ENCODE measurements around the gene BPIFB3.

The BPIFB3 gene

GRCh38 chr20:33015700-33016580 lies 37.8 kb upstream of the BPIFB3 start:
- DNase-seq (ENCODE audit: low read depth) = no peak

GRCh38 chr20:33016581-33017109 lies 37.1 kb upstream of the BPIFB3 start:
- no peak for DNase-seq (ENCODE audit: low read depth)

DNA sequence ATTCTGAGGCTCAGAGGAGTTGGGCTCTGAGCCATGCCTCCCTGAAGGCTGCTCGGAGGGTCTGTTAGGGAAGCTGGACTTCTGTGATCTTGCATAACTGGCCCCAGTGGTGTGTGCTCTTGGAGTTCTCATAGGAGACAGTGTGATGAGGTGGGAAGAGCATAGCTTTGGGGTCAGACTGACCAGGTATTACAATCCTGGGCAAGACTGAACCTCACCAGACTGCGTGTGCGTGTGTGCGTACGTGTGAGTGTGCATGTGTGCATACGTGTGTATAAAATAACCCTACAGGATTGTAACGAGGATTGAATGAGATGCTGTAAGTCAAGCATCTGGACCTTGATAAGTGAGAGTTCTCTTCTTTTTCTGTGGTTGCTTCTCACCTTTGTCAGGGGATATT lies 36.2 kb upstream of the BPIFB3 start:
- DNase-seq (ENCODE audit: low read depth) = no peak

DNA sequence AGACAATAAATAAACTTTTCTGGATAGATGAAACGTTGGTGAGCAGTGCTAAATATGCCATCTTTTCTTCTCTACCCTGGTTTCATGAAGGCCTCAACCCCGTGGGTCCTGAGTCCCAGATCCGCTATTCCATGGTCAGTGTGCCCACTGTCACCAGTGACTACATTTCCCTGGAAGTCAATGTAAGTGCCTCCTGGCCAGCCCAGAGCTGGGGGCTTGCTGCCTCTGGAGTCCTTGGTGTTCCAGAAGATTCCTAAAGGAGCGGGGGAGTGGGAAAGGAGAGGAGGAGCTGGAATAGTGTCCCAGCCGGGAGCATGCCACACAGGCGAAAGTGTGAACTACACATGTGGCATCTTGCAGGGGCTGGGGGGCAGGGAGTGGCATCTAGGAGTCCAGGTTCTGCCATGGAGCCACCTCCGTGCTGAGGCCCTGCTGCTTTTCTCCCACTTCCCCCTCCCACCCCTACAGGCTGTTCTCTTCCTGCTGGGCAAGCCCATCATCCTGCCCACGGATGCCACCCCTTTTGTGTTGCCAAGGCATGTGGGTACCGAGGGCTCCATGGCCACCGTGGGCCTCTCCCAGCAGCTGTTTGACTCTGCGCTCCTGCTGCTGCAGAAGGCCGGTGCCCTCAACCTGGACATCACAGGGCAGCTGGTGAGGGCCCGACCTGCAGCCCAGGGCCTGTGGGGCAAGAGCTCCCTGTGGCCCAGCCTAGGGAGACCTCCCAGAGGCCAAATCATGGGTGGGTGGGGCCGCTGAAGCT lies 35.4 kb upstream of the BPIFB3 start:
- no peak for DNase-seq (ENCODE audit: low read depth)

GRCh38 chr20:33019465-33020277 lies 34.0 kb upstream of the BPIFB3 start:
- no peak for DNase-seq (ENCODE audit: low read depth)

DNA sequence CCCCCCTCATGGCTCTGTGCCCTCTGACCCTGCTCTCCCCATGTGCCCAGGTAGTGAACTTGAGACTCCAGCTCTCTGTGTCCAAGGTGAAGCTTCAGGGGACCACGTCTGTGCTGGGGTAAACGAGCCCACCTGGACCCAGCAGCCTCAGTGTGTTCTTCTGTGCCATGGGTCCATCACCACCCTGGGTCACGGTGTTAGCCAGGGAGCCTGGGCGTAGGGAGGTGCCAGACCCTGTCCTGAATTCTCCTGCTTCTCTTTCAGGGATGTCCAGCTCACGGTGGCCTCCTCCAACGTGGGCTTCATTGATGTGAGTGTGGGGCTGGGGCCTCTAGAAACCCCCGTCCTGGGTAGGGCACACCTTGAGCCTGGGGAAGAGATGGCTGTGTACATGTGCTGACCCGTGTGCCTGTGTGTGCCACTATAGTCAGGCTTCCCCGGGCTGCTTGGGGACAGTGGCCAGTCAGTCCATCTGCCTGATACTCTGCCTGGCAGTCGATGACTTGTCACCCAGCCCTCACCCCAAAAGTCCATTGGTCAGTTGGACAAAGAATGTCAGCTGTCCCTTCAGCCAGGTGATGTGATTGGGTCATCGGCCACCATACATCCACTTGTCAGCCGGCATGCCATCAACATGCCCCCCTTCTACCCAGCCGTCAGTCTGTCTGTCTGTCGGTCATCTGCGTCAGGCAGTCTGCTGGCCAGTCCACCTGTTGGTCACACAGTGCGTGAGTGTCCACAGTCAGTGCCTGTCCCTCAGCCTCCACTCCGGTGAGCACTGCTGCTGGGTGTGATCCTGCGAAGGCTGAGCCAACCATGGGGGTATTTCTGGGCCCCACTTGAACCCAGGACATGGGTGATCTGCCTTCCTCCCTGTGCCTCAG lies 33.2 kb upstream of the BPIFB3 start:
- DNase-seq (ENCODE audit: low read depth) = no peak

DNA sequence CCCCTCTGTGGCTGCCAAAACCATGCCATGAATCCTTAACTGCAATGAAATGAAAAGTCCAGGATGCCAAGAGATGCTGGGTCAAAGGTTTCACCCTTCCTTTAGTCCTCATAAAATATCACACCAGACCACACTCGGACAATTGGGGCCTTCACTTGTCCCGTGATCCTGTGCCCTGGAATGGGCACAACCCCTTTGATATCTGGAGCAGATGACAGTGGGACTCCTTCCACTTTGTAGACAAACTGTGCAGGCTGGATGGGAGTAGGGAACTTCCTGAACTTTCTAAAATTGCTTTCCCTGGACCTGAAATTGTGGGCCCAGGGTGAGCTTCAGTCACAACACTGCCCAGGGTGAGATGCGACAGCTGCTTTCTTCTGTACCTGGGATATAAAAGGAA lies 31.8 kb upstream of the BPIFB3 start:
- DNase-seq (ENCODE audit: low read depth) = no peak

DNA sequence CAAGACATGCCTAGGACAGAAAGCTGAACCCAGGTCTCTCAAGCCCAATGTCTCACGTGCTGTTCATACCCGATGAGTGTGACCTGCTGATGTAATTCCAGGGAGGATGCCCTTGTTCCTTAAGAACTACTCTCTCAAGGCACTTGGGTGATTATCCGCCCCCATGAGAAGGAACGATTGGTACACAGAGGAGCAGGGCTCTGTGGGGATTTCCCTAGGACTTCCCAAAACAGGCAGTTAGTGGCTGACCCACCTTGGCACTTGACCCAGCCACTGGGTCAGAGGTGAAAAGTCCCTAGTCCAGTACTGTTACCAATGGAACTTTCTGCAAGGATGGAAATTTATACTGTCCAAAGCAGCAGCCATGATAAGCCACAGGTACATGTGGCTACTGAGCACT lies 31.4 kb upstream of the BPIFB3 start:
- DNase-seq (ENCODE audit: low read depth) = no peak

GRCh38 chr20:33022694-33023438 lies 30.8 kb upstream of the BPIFB3 start:
- DNase-seq (ENCODE audit: low read depth) = no peak

GRCh38 chr20:33023439-33024242 lies 30.1 kb upstream of the BPIFB3 start:
- no peak for DNase-seq (ENCODE audit: low read depth)

GRCh38 chr20:33024243-33024560 lies 29.5 kb upstream of the BPIFB3 start:
- no peak for DNase-seq (ENCODE audit: low read depth)

DNA sequence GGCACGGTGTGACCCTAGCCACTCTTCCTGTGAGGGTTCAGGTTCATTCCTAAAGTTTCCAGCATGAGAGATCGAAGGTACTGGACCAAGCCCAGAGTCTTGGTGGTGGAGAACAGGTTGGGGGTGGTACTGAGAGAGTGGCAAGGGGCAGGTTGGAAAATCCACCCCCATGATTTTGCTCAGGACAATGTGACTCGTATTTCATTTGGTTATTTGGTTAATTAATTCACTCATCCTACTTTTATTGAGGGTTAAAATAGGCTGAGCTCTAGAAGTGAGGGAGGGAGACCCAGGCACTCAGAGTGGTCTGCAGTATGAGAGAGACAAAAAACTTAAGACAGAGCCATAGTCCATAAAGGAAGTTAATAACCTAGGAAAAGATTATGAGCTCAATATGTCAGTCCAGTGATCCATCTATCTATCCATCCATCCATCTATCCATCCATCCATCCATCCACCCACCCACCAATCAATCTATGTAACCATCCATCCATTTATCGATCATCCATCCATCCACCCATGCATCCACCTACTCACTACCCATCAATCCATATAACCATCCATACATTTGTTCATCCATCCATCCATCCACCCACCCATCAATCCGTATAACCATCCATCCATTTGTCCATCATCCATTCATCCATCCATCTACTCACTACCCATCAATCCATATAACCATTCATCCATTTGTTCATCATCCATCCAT lies 28.9 kb upstream of the BPIFB3 start:
- DNase-seq (ENCODE audit: low read depth) = no peak

DNA sequence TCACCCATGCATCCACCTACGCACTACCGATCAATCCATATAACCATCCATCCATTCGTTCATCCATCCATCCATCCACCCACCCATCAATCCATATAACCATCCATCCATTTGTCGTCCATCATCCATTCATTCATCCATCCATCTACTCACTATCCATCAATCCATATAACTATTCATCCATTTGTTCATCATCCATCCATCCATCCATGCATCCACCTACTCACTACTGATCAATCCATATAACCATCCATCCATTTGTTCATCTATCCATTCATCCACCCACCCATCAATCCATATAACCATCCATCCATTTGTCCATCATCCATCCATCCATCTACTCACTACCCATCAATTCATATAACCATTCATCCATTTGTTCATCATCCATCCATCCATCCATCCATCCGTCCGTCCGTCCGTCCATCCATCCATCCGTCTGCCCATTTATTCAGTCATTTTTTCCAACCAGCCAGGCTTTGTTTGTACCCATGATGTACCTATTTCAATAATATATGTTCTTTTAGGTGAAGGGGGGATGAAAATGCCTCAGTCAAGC lies 28.3 kb upstream of the BPIFB3 start:
- no peak for DNase-seq (ENCODE audit: low read depth)

GRCh38 chr20:33026072-33026778 lies 27.5 kb upstream of the BPIFB3 start:
- no peak for DNase-seq (ENCODE audit: low read depth)

DNA sequence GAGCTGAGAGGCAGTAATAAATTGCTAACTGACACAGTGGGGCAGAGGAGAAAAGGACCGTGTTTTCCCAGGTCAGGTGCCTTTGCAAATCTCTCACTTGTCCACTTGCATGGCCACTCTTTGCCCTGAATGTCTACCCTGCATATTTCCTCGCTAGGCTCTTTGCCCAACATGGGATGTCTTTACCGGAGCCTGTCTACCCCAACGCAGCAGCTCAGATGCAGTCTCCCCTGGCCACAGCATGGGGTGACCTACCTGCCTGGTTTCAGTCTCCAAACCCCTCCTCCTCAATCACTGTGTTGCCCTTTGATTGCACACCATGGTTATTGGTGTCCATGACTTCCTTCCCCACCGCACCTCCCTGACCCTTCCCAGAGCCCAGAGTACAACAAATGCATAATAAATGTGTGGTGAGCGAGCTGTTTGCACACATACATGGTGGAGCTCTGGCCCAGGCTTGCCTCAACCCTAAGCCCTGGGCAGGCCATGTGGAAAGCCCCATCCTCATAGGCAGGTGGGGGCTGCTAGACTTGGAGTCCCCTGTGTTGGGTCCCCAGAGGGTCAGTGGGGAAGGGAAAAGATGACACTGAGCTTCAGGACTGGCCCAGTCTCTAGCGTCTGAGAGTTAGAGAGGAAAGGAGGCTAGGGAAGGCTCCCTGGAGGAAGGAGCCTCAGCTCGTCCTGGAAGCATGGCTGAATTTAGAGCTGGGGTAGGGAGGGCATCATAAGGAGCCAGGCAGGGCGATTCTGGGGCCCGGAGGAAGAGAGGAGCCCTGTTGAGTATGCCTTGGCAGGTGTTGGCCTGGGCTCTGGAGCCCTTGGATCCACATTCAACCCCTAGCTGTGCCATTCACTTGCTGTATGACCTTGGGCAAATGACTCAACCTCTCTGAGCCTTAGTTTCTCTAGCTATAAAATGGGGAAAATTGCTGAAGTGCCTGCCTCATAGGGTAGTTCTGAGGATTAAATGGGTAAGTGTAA lies 26.6 kb upstream of the BPIFB3 start:
- DNase-seq (ENCODE audit: low read depth) = no peak

GRCh38 chr20:33027769-33028751 lies 25.6 kb upstream of the BPIFB3 start:
- DNase-seq (ENCODE audit: low read depth) = no peak

Measured in activated T-cell treated with anti-CD3 and anti-CD28 coated beads for 1 hour (primary cell).